ENCODE results near the gene SHROOM3.

DNA sequence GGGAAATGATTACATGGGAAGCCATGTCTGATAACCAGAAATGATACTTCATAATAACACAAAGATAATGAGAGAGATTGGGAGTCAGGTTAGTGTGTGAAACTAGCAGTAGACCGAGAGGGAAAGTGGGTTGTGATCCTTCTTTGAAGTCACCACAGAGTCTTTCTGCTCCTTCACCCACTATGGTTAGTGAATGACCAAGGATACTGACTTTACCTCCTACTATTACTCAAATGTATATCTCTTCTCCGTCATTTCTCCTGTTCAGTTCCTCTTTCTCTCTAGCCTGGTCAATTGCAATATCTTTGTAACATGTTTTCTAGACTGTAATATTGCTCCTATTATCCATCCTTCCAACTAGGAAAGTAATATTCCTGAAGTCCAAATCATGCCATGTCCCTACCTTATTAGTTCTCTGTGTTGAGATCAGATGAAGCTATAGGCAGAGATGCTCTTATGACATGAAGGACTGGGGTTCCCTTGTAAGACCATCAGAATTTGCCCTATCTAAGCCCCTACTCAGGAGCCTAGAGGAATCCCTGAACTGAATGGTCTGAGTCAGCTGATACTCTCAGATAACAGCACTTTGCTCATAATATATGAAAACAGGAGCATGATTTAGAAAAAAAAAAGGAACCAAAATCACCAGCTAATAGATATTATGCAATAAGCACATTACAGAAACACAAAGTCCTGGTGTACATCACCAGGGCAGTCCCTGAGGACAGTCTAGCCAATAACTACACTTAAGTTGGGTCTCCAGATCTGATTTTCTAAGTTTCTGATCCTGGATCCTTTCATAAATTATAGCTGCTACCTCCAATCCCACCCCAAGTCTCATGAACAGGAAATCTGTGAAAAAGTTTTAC lies 81.2 kb downstream of the SHROOM3 start:
- TF ChIP-seq PATZ1 (CRISPR knock-in tag; IDR thresholded peaks at IDR 0.05; ENCODE audit: borderline replicate concordance): no peak
- no peak for TF ChIP-seq GLIS3 (CRISPR knock-in tag; IDR thresholded peaks at IDR 0.05)
- no peak for TF ChIP-seq ESRRG (CRISPR knock-in tag; IDR thresholded peaks at IDR 0.05)
- TF ChIP-seq ZFP3 (CRISPR knock-in tag; IDR thresholded peaks at IDR 0.05): no peak
- TF ChIP-seq SNAI2 (CRISPR knock-in tag; IDR thresholded peaks at IDR 0.05): no peak
- TF ChIP-seq ZFP30 (CRISPR knock-in tag; IDR thresholded peaks at IDR 0.05): no peak
- no peak for TF ChIP-seq CSRNP3 (CRISPR knock-in tag; IDR thresholded peaks at IDR 0.05)
